ENCODE results near the gene PHACTR4. TPM values are rescaled to one million over a fixed set of nuclear protein-coding genes. Genes with fewer than 3 reads are reported as not detected.

Gene PHACTR4
- total RNA-seq, 2 donors from 2014 or later = 49.9 to 65.0 TPM

- Mint-ChIP-seq H3K4me3 (no peak overlapping the region), H3K27me3 (ENCODE audit: insufficient read depth) (no peaks in the 10 kb centered on the region), H3K4me1 (peaks cover 2% of the 10 kb centered on the region), H3K27ac (no peak overlapping the region), H3K36me3 (ENCODE audit: low read depth) (no peaks in the 10 kb centered on the region), H3K9me3 (no peaks in the 10 kb centered on the region)
- no peak overlapping the region for H3K4me3 ChIP-seq (ENCODE audit: low read length)
- no peak overlapping the region for H3K9ac ChIP-seq (ENCODE audit: extremely low read depth, low read length, poor library complexity, severe bottlenecking)
- no peaks in the 10 kb centered on the region for H3K27me3 ChIP-seq (ENCODE audit: control insufficient read depth, insufficient read depth, low read length, poor library complexity, severe bottlenecking)
- DNase-seq = no peak
- H3K9me3 ChIP-seq (ENCODE audit: control insufficient read depth, low read length) = no peaks in the 10 kb centered on the region
- WGBS, 2 experiments (ENCODE audit: insufficient coverage in 1 of 2, insufficient read length in 1 of 2) = 91% methylated on average over 3 of the region's 3 CpGs; no CpG with 5 or more reads in 1 of the 2 experiments
- no peaks in the 10 kb centered on the region for H3K4me1 ChIP-seq (ENCODE audit: control insufficient read depth, insufficient read depth, low read length)
- H3K27ac ChIP-seq (ENCODE audit: low read depth, low read length) = no peak overlapping the region
- TF ChIP-seq CTCF (conservative IDR thresholded peaks at IDR 0.05) = no peak
- no peaks in the 10 kb centered on the region for H3K36me3 ChIP-seq (ENCODE audit: control insufficient read depth, insufficient read depth, low read length)
Observed at GRCh38 chr1:28354121-28354520, 15.4 kb upstream of the PHACTR4 start.

DNA sequence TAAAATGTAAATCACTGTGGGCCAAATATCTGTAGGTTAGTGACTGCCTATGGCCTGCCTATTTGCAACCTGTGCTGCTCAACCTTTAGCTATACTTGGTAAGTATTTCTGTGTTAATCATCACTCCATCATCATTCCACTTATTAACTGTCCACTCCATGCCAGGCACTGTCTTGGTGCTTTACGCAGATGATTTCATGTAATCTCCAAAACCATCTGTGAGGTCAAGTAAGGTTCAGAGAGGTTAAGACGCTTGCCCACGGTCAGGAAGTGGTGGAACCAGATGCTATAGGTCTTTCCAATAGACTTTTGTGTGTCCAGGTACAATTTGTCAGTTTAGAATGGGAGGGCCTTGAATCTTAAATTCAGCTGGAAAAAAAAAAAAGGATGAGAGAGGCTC, 10.8 kb upstream of the PHACTR4 start:
- no peaks in the 10 kb centered on the region for H3K9me3 ChIP-seq (ENCODE audit: control insufficient read depth, low read length)
- no peaks in the 10 kb centered on the region for H3K4me1 ChIP-seq (ENCODE audit: control insufficient read depth, insufficient read depth, low read length)
- H3K27me3 Mint-ChIP-seq (ENCODE audit: insufficient read depth) = no peaks in the 10 kb centered on the region
- H3K27me3 ChIP-seq (ENCODE audit: control insufficient read depth, insufficient read depth, low read length, poor library complexity, severe bottlenecking) = no peaks in the 10 kb centered on the region
- H3K36me3 Mint-ChIP-seq (ENCODE audit: low read depth) = no peaks in the 10 kb centered on the region
- H3K4me3 Mint-ChIP-seq = no peak overlapping the region
- H3K27ac Mint-ChIP-seq = no peak overlapping the region
- no peaks in the 10 kb centered on the region for H3K9me3 Mint-ChIP-seq
- no peak overlapping the region for H3K4me3 ChIP-seq (ENCODE audit: low read length)
- DNase-seq = no peak
- no peak for TF ChIP-seq CTCF (conservative IDR thresholded peaks at IDR 0.05)
- H3K4me1 Mint-ChIP-seq = no peaks in the 10 kb centered on the region
- WGBS, 2 experiments (ENCODE audit: insufficient coverage in 1 of 2, insufficient read length in 1 of 2) = 95% methylated on average over 3 of the region's 3 CpGs
- no peak overlapping the region for H3K27ac ChIP-seq (ENCODE audit: low read depth, low read length)
- no peak overlapping the region for H3K9ac ChIP-seq (ENCODE audit: extremely low read depth, low read length, poor library complexity, severe bottlenecking)
- no peaks in the 10 kb centered on the region for H3K36me3 ChIP-seq (ENCODE audit: control insufficient read depth, insufficient read depth, low read length)

DNA sequence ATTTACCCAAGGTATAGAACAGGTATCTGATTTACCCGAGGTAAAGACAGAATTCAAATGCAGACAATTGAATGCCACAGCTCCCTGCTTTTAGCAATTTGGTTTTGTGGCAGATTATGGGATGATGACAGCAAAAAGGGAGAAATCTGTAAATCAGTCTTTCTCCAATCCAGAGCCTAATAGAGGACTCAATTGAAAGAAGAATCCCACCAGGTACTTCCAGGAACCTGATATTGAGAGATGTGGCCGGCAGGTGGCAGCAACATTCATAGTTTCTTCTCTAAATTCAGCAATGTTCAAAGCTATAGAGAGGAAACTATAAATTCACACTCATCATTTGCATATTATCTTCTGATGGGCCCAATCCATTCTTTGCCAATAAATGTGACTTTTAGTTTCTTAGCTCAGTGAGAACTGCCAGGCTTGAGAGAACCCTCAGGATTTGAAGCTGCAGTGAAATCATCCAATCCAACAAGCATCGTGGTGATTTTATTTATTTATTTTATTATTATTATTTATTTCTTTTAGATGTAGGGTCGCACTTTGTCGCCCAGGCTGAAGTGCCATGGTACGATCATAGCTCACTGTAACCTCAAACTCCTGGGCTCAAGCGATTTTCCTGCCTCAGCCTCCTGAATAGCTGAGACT, 9.8 kb upstream of the PHACTR4 start:
- no peak overlapping the region for H3K27ac Mint-ChIP-seq
- H3K27me3 Mint-ChIP-seq (ENCODE audit: insufficient read depth) = no peaks in the 10 kb centered on the region

More for the DNA sequence above, 9.8 kb upstream of the PHACTR4 start:
- Histone ChIP-seq H3K36me3 (ENCODE audit: control insufficient read depth, insufficient read depth, low read length) (no peaks in the 10 kb centered on the region), H3K27me3 (ENCODE audit: control insufficient read depth, insufficient read depth, low read length, poor library complexity, severe bottlenecking) (no peaks in the 10 kb centered on the region), H3K4me1 (ENCODE audit: control insufficient read depth, insufficient read depth, low read length) (no peaks in the 10 kb centered on the region), H3K27ac (ENCODE audit: low read depth, low read length) (no peak overlapping the region), H3K9me3 (ENCODE audit: control insufficient read depth, low read length) (no peaks in the 10 kb centered on the region), H3K4me3 (ENCODE audit: low read length) (no peak overlapping the region), H3K9ac (ENCODE audit: extremely low read depth, low read length, poor library complexity, severe bottlenecking) (no peak overlapping the region)
- no peaks in the 10 kb centered on the region for H3K36me3 Mint-ChIP-seq (ENCODE audit: low read depth)
- no peaks in the 10 kb centered on the region for H3K9me3 Mint-ChIP-seq
- WGBS, 2 experiments (ENCODE audit: insufficient coverage in 1 of 2, insufficient read length in 1 of 2) = 40 to 60% methylated on average over 4 to 6 of the region's 7 CpGs
- TF ChIP-seq CTCF (conservative IDR thresholded peaks at IDR 0.05) = peak; percentile 87
- H3K4me1 Mint-ChIP-seq = no peaks in the 10 kb centered on the region
- no peak overlapping the region for H3K4me3 Mint-ChIP-seq
- DNase-seq = peak; percentile 85

Measured in endodermal cell (in vitro differentiated cells).